H9 (cell line): ENCODE measurements around the gene BABAM1. TPM values are rescaled to one million over a fixed set of nuclear protein-coding genes. Genes with fewer than 3 reads are reported as not detected.

Experiments
- DNase-seq: peaks from one replicate; pipeline ENCODE4 v3.0.0-alpha.2; 2017
- H2AFZ ChIP-seq: one replicate; pipeline ENCODE4 v1.6.1; 2013; ENCODE audit warnings: mild to moderate bottlenecking, low read length, control low read depth, moderate library complexity
- H2AK5ac ChIP-seq: 2 replicates; pipeline ENCODE4 v1.6.1; 2013; ENCODE audit warnings: low read length, control low read depth, mixed read lengths; ENCODE audit not compliant: insufficient read length
- H2BK120ac ChIP-seq: one replicate; pipeline ENCODE4 v1.6.1; 2013; ENCODE audit warnings: low read depth, mild to moderate bottlenecking, low read length, control low read depth, inconsistent platforms; ENCODE audit not compliant: poor library complexity, severe bottlenecking
- H2BK12ac ChIP-seq: 2 replicates; pipeline ENCODE4 v1.6.1; 2013; ENCODE audit warnings: low read length, control low read depth, mixed read lengths, low read depth; ENCODE audit not compliant: insufficient read length
- H2BK15ac ChIP-seq: 2 replicates; pipeline ENCODE4 v1.6.1; 2013; ENCODE audit warnings: low read depth, low read length, control low read depth
- H2BK20ac ChIP-seq: one replicate; pipeline ENCODE4 v1.6.1; 2013; ENCODE audit warnings: low read depth, mild to moderate bottlenecking, low read length, control low read depth, inconsistent platforms; ENCODE audit not compliant: poor library complexity, severe bottlenecking
- H2BK5ac ChIP-seq: 2 replicates; pipeline ENCODE4 v1.6.1; 2013; ENCODE audit warnings: low read length, control low read depth, mixed read lengths; ENCODE audit not compliant: insufficient read length
- H3K14ac ChIP-seq: 2 replicates; pipeline ENCODE4 v1.6.1; 2013; ENCODE audit warnings: low read length, control low read depth; ENCODE audit not compliant: insufficient read depth
- H3K18ac ChIP-seq: 2 replicates; pipeline ENCODE4 v1.6.1; 2013; ENCODE audit warnings: low read depth, mild to moderate bottlenecking, mixed read lengths, low read length, control low read depth; ENCODE audit not compliant: insufficient read length
- H3K23ac ChIP-seq: 2 replicates; pipeline ENCODE4 v1.6.1; 2013; ENCODE audit warnings: low read length, control low read depth, mixed read lengths, low read depth; ENCODE audit not compliant: insufficient read length
- H3K23me2 ChIP-seq: 2 replicates; pipeline ENCODE4 v1.6.1; 2013; ENCODE audit warnings: low read depth, mild to moderate bottlenecking, mixed read lengths, low read length, control low read depth; ENCODE audit not compliant: insufficient read length, poor library complexity, severe bottlenecking
- H3K27ac ChIP-seq: 2 replicates; pipeline ENCODE4 v1.5.1; 2013; ENCODE audit warnings: low read length, control low read depth, mixed read lengths, low read depth; ENCODE audit not compliant: insufficient read length
- H3K27me3 ChIP-seq: 2 replicates; pipeline ENCODE4 v1.6.1; 2013; ENCODE audit warnings: low read length, control low read depth, inconsistent platforms; ENCODE audit not compliant: insufficient read depth
- H3K4ac ChIP-seq: 2 replicates; pipeline ENCODE4 v1.6.1; 2013; ENCODE audit warnings: low read depth, mild to moderate bottlenecking, control low read depth, inconsistent platforms, low read length, moderate library complexity
- H3K4me1 ChIP-seq: 2 replicates; pipeline ENCODE4 v1.6.1; 2013; ENCODE audit warnings: low read length, control low read depth, inconsistent platforms; ENCODE audit not compliant: insufficient read depth
- H3K4me2 ChIP-seq: 2 replicates; pipeline ENCODE4 v1.6.1; 2013; ENCODE audit warnings: low read length, control low read depth, mixed read lengths; ENCODE audit not compliant: insufficient read length, insufficient read depth
- H3K56ac ChIP-seq: 2 replicates; pipeline ENCODE4 v1.6.1; 2013; ENCODE audit warnings: low read depth, mild to moderate bottlenecking, mixed read lengths, low read length, control low read depth; ENCODE audit not compliant: insufficient read length
- H3K79me1 ChIP-seq: 2 replicates; pipeline ENCODE4 v1.6.1; 2013; ENCODE audit warnings: low read depth, mild to moderate bottlenecking, moderate library complexity, low read length, control low read depth, inconsistent platforms; ENCODE audit not compliant: insufficient read depth, poor library complexity, severe bottlenecking
- H3K79me2 ChIP-seq: 2 replicates; pipeline ENCODE4 v1.6.1; 2013; ENCODE audit warnings: low read length, control low read depth, inconsistent platforms; ENCODE audit not compliant: insufficient read depth
- H3K9ac ChIP-seq: 2 replicates; pipeline ENCODE4 v1.6.1; 2013; ENCODE audit warnings: low read length, control low read depth, mixed read lengths; ENCODE audit not compliant: insufficient read length; ENCODE audit errors: extremely low read depth
- H3K9me3 ChIP-seq: one replicate; pipeline ENCODE4 v1.6.1; 2013; ENCODE audit warnings: low read depth, low read length, inconsistent platforms; ENCODE audit not compliant: control insufficient read depth
- H3T11ph ChIP-seq: one replicate; pipeline ENCODE4 v1.6.1; 2013; ENCODE audit warnings: mild to moderate bottlenecking, low read length, control low read depth, inconsistent platforms
- H4K20me1 ChIP-seq: one replicate; pipeline ENCODE4 v1.6.1; 2013; ENCODE audit not compliant: control insufficient read depth, insufficient read length, insufficient read depth
- H4K5ac ChIP-seq: 2 replicates; pipeline ENCODE4 v1.6.1; 2013; ENCODE audit warnings: low read depth, mild to moderate bottlenecking, mixed read lengths, low read length, control low read depth; ENCODE audit not compliant: insufficient read length
- H4K8ac ChIP-seq: replicated peaks from 2 replicates; pipeline ENCODE4 v1.6.1; 2013; ENCODE audit warnings: low read length, control low read depth, mixed read lengths, low read depth; ENCODE audit not compliant: insufficient read length
- H4K91ac ChIP-seq: 2 replicates; pipeline ENCODE4 v1.6.1; 2013; ENCODE audit warnings: low read depth, mild to moderate bottlenecking, moderate library complexity, mixed read lengths, low read length, control low read depth; ENCODE audit not compliant: insufficient read length
- H3K27ac Mint-ChIP-seq, 3 experiments: 2 replicates in 2 of 3; 3 replicates in 1 of 3; pipeline ENCODE4 v1.8.0; 2020 to 2021; ENCODE audit warnings: mixed read lengths in 3 of 3, mild to moderate bottlenecking in 1 of 3, moderate library complexity in 1 of 3
- H3K27me3 Mint-ChIP-seq: 2 replicates; pipeline ENCODE4 v1.8.0; 2021; ENCODE audit warnings: low read depth, mild to moderate bottlenecking, moderate library complexity, mixed read lengths
- H3K36me3 Mint-ChIP-seq, 3 experiments: 2 replicates in 2 of 3; 3 replicates in 1 of 3; pipeline ENCODE4 v1.8.0; 2020 to 2021; ENCODE audit warnings: low read depth in 3 of 3, mixed read lengths in 3 of 3; ENCODE audit not compliant: insufficient read depth in 1 of 3
- H3K4me1 Mint-ChIP-seq, 2 experiments: 2 replicates each; pipeline ENCODE4 v1.8.0; 2020; ENCODE audit warnings: mixed read lengths in 2 of 2
- H3K4me3 Mint-ChIP-seq, 2 experiments: 2 replicates in 1 of 2; 3 replicates in 1 of 2; pipeline ENCODE4 v1.8.0; 2020 to 2021; ENCODE audit warnings: mild to moderate bottlenecking in 2 of 2, mixed read lengths in 2 of 2, moderate library complexity in 1 of 2
- H3K9me3 Mint-ChIP-seq, 2 experiments: 2 replicates in 1 of 2; 3 replicates in 1 of 2; pipeline ENCODE4 v1.8.0; 2020; ENCODE audit warnings: mild to moderate bottlenecking in 2 of 2, mixed read lengths in 2 of 2, moderate library complexity in 1 of 2
- CTCF ChIP-seq: fragments of 200-600 bp; sonication (generic); conservative IDR thresholded peaks from 3 replicates; pipeline ENCODE4 v1.8.0; 2021; ENCODE audit warnings: antibody characterized with exemption, mild to moderate bottlenecking
- WGBS: extraction: QIAGEN DNeasy Blood & Tissue Kit; methylation state at CpG from one replicate; pipeline ENCODE4 v1.1.7; 2013; ENCODE audit warnings: missing lambda C conversion rate, low lambda C conversion rate, mixed read lengths; ENCODE audit not compliant: insufficient read length; ENCODE audit errors: extremely low coverage; 5-methylcytosine and 5-hydroxymethylcytosine counted together
- total RNA-seq: library from RNA; stranded (reverse); gene quantifications from 2 replicates; pipeline ENCODE4 v1.2.1, GENCODE V29; 2021

The BABAM1 gene
- total RNA-seq, 1 experiment from 2014 or later, result 130 TPM

- no peak overlapping the region for H2AK5ac ChIP-seq
- H2AFZ ChIP-seq, result no peak overlapping the region
- no peak overlapping the region for H4K8ac ChIP-seq
- no peaks in the 10 kb centered on the region for H3K23me2 ChIP-seq
- no peak overlapping the region for H3K56ac ChIP-seq
- no peaks in the 10 kb centered on the region for H3K9me3 ChIP-seq
- no peak overlapping the region for H2BK120ac ChIP-seq
- H2BK20ac ChIP-seq, result no peak overlapping the region
- no peak overlapping the region for H3K18ac ChIP-seq
- no peak overlapping the region for H3K4me3 Mint-ChIP-seq
- H3K9ac ChIP-seq, result no peak overlapping the region
- no peak overlapping the region for H2BK12ac ChIP-seq
- no peak overlapping the region for H3K4ac ChIP-seq
- no peaks in the 10 kb centered on the region for H3K79me1 ChIP-seq
- H3K4me1 Mint-ChIP-seq, result peaks cover 3% of the 10 kb centered on the region in 2 experiments; a peak in 2 of 4 replicates
- H2BK5ac ChIP-seq, result no peak overlapping the region
- no peak overlapping the region for H4K91ac ChIP-seq
- no peaks in the 10 kb centered on the region for H3K27me3 ChIP-seq
- H3K27ac Mint-ChIP-seq, result no peak overlapping the region
- no peaks in the 10 kb centered on the region for H3K79me2 ChIP-seq
- no peaks in the 10 kb centered on the region for H3K4me1 ChIP-seq
- WGBS, result no CpG with 5 or more reads among the region's 11 CpGs
- no peak overlapping the region for H2BK15ac ChIP-seq
- no peak overlapping the region for H4K5ac ChIP-seq
- no peaks in the 10 kb centered on the region for H3K9me3 Mint-ChIP-seq
- H3K27me3 Mint-ChIP-seq, result peaks cover 2% of the 10 kb centered on the region; the same call in 1 of the 2 replicates
- no peak for DNase-seq
- peaks cover 21 to 53% (median 36%) of the 10 kb centered on the region in 3 experiments; a peak in 6 of 7 replicates for H3K36me3 Mint-ChIP-seq
- H3K4me2 ChIP-seq, result no peak overlapping the region
- H3K23ac ChIP-seq, result no peak overlapping the region
- no peak overlapping the region for H3T11ph ChIP-seq
- no peak overlapping the region for H3K27ac ChIP-seq
- no peaks in the 10 kb centered on the region for H4K20me1 ChIP-seq
- no peak for TF ChIP-seq CTCF
- no peak overlapping the region for H3K14ac ChIP-seq
These were observed 53.2 kb downstream of the BABAM1 start for GRCh38 chr19:17320435-17320834.
